Liver (tissue), 9 donors: ENCODE measurements around the gene NMS. TPM values are rescaled to one million over a fixed set of nuclear protein-coding genes. Genes with fewer than 3 reads are reported as not detected.

Source experiments
- DNase-seq: peaks from one replicate; pipeline ENCODE4 v3.0.0-alpha.2; 2017; ENCODE audit warnings: low spot score
- H3K27ac ChIP-seq, 2 donors: one replicate each; pipeline ENCODE4 v1.7.0; 2013; ENCODE audit warnings: inconsistent platforms in 2 of 2, low read length in 2 of 2, control low read depth in 1 of 2, low read depth in 1 of 2, mild to moderate bottlenecking in 1 of 2
- H3K27me3 ChIP-seq, 4 donors: one replicate each; pipeline versions ENCODE4 v1.6.1 to v1.7.0; 2013; ENCODE audit warnings: low read length in 3 of 4, inconsistent platforms in 1 of 4, mild to moderate bottlenecking in 1 of 4, moderate library complexity in 1 of 4; ENCODE audit not compliant: control insufficient read depth in 4 of 4, insufficient read depth in 4 of 4
- H3K36me3 ChIP-seq, 4 donors: one replicate each; pipeline versions ENCODE4 v1.6.1 to v1.7.0; 2013; ENCODE audit warnings: low read length in 3 of 4, mild to moderate bottlenecking in 3 of 4, low read depth in 1 of 4, moderate library complexity in 1 of 4; ENCODE audit not compliant: control insufficient read depth in 4 of 4, insufficient read depth in 3 of 4
- H3K4me1 ChIP-seq, 4 donors: one replicate each; pipeline versions ENCODE4 v1.6.1 to v1.7.0; 2013; ENCODE audit warnings: low read length in 3 of 4, mild to moderate bottlenecking in 3 of 4, moderate library complexity in 1 of 4; ENCODE audit not compliant: control insufficient read depth in 4 of 4, insufficient read depth in 4 of 4
- H3K4me3 ChIP-seq, 3 donors: one replicate each; pipeline versions ENCODE4 v1.6.1 to v1.7.0; 2013; ENCODE audit warnings: low read length in 3 of 3, control low read depth in 1 of 3, low read depth in 1 of 3, mild to moderate bottlenecking in 1 of 3
- H3K9ac ChIP-seq, 2 donors: one replicate each; pipeline ENCODE4 v1.7.0; 2013; ENCODE audit warnings: low read length in 2 of 2, mild to moderate bottlenecking in 2 of 2, moderate library complexity in 2 of 2, control low read depth in 1 of 2, low read depth in 1 of 2
- H3K9me3 ChIP-seq, 4 donors: one replicate each; pipeline versions ENCODE4 v1.6.1 to v1.7.0; 2013; ENCODE audit warnings: low read length in 3 of 4; ENCODE audit not compliant: control insufficient read depth in 4 of 4
- EGR1 ChIP-seq, 2 donors: IDR thresholded peaks; 2 replicates each; pipeline ENCODE4 v1.6.1; 2016 to 2018; ENCODE audit warnings: antibody characterized with exemption in 2 of 2, low read depth in 2 of 2
- FOXA2 ChIP-seq: IDR thresholded peaks from 2 replicates; pipeline ENCODE4 v1.6.1; 2016; ENCODE audit warnings: antibody characterized with exemption
- HNF4A ChIP-seq, 2 donors: conservative IDR thresholded peaks; 2 replicates each; pipeline ENCODE4 v1.6.1; 2016; ENCODE audit warnings: antibody characterized with exemption in 2 of 2, mild to moderate bottlenecking in 2 of 2
- HNF4G ChIP-seq: IDR thresholded peaks from 2 replicates; pipeline ENCODE4 v1.6.1; 2016; ENCODE audit warnings: antibody characterized with exemption
- JUND ChIP-seq, 2 donors: IDR thresholded peaks; 2 replicates each; pipeline ENCODE4 v1.6.1; 2016; ENCODE audit warnings: antibody characterized with exemption in 2 of 2
- MAX ChIP-seq: IDR thresholded peaks from 2 replicates; pipeline ENCODE4 v1.6.1; 2016; ENCODE audit warnings: antibody characterized with exemption
- RXRA ChIP-seq, 2 donors: IDR thresholded peaks; 2 replicates each; pipeline ENCODE4 v1.6.1; 2017 to 2018; ENCODE audit warnings: antibody characterized with exemption in 2 of 2, mild to moderate bottlenecking in 1 of 2
- SP1 ChIP-seq: IDR thresholded peaks from 2 replicates; pipeline ENCODE4 v1.6.1; 2018; ENCODE audit warnings: antibody characterized with exemption, mild to moderate bottlenecking
- TAF1 ChIP-seq: conservative IDR thresholded peaks from 2 replicates; pipeline ENCODE4 v1.6.1; 2016; ENCODE audit warnings: antibody characterized with exemption, mild to moderate bottlenecking
- WGBS: extraction: QIAGEN DNeasy Blood & Tissue Kit; methylation state at CpG from one replicate; pipeline ENCODE4 v1.1.7; 2013; 5-methylcytosine and 5-hydroxymethylcytosine counted together
- polyA plus RNA-seq, 2 donors: library from polyadenylated mRNA; stranded (reverse) in 1 of 2; unstranded in 1 of 2; fragments of 200-250 nt in 1 of 2; fragments of >200 nt in 1 of 2; fragmentation: Nextera tagmentation in 1 of 2; extraction: Ambion mirVana in 1 of 2; gene quantifications; one replicate each; pipeline versions ENCODE4 v1.2.1 to v1.2.3, GENCODE V29; 2013 to 2015
- total RNA-seq, 2 donors: library from RNA; depleted of rRNA; stranded (reverse); fragments of >200 nt; gene quantifications; one replicate each; pipeline ENCODE4 v1.2.3, GENCODE V29; 2014
- TF ChIP-seq, protein P1 (sequence below): fragments of 150-350 bp; IDR thresholded peaks from 2 replicates; pipeline ENCODE4 v1.5.1; 2017; ENCODE audit warnings: improper control_type of control experiment, low read depth, low read length; ENCODE audit not compliant: missing input control
- TF ChIP-seq, protein P2 (sequence below): IDR thresholded peaks from 2 replicates; pipeline ENCODE4 v1.6.1; 2016; ENCODE audit warnings: antibody characterized with exemption, mild to moderate bottlenecking
- donor health status: healthy.
- donor health status: healthy.
- donor health status: healthy.
- donor health status: healthy.
- donor health status: healthy.

NMS gene
- total and polyA plus RNA-seq, 4 donors: not detected

DNA sequence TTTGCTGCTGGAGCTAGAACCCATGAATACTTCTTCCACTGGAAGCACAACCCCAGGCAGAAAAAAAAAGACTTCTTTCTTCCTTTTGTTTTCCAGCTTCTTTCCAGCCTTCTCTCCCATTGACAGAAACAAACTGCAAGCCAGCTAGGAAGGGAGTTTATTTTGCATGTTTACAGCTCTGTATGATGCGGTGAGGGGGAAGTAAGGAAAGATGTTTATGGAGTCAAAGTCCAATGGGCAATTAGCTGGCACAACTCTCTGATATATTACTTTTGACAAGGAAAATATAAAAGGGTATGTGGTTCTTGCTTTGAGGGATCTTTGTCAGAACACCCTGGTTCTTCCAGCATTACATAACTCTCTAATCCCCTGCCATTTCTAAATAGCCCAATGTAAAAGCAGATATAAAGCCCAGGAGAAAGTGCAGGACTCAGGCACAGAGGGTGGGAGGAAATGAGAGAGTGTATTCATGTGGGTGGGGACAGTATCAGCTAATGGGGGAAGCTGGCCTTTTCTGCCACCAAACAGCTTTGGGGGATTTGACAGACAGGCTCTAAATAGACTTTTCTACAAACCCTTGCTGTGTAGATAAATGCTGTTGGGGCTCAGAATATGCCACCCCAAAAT lies 9.3 kb upstream of the NMS start:
- Histone ChIP-seq H3K4me1 (no peaks in the 10 kb centered on the region), H3K4me3 (no peak overlapping the region), H3K9ac (no peak overlapping the region), H3K27me3 (peaks cover 0 to 6% (median 0%) of the 10 kb centered on the region in 4 donors), H3K9me3 (peaks cover 0 to 1% (median 0%) of the 10 kb centered on the region in 4 donors), H3K36me3 (no peaks in the 10 kb centered on the region), H3K27ac (no peak overlapping the region)
- no peak for TF ChIP-seq FOXA2
- TF ChIP-seq, protein P1, sequence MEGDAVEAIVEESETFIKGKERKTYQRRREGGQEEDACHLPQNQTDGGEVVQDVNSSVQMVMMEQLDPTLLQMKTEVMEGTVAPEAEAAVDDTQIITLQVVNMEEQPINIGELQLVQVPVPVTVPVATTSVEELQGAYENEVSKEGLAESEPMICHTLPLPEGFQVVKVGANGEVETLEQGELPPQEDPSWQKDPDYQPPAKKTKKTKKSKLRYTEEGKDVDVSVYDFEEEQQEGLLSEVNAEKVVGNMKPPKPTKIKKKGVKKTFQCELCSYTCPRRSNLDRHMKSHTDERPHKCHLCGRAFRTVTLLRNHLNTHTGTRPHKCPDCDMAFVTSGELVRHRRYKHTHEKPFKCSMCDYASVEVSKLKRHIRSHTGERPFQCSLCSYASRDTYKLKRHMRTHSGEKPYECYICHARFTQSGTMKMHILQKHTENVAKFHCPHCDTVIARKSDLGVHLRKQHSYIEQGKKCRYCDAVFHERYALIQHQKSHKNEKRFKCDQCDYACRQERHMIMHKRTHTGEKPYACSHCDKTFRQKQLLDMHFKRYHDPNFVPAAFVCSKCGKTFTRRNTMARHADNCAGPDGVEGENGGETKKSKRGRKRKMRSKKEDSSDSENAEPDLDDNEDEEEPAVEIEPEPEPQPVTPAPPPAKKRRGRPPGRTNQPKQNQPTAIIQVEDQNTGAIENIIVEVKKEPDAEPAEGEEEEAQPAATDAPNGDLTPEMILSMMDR: no peak
- no peak for TF ChIP-seq SP1
- no peak for TF ChIP-seq HNF4A (conservative IDR thresholded peaks at IDR 0.05)
- TF ChIP-seq TAF1: no peak
- TF ChIP-seq HNF4G: no peak
- TF ChIP-seq MAX: no peak
- TF ChIP-seq, protein P2, sequence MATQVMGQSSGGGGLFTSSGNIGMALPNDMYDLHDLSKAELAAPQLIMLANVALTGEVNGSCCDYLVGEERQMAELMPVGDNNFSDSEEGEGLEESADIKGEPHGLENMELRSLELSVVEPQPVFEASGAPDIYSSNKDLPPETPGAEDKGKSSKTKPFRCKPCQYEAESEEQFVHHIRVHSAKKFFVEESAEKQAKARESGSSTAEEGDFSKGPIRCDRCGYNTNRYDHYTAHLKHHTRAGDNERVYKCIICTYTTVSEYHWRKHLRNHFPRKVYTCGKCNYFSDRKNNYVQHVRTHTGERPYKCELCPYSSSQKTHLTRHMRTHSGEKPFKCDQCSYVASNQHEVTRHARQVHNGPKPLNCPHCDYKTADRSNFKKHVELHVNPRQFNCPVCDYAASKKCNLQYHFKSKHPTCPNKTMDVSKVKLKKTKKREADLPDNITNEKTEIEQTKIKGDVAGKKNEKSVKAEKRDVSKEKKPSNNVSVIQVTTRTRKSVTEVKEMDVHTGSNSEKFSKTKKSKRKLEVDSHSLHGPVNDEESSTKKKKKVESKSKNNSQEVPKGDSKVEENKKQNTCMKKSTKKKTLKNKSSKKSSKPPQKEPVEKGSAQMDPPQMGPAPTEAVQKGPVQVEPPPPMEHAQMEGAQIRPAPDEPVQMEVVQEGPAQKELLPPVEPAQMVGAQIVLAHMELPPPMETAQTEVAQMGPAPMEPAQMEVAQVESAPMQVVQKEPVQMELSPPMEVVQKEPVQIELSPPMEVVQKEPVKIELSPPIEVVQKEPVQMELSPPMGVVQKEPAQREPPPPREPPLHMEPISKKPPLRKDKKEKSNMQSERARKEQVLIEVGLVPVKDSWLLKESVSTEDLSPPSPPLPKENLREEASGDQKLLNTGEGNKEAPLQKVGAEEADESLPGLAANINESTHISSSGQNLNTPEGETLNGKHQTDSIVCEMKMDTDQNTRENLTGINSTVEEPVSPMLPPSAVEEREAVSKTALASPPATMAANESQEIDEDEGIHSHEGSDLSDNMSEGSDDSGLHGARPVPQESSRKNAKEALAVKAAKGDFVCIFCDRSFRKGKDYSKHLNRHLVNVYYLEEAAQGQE: no peak
- no peak for TF ChIP-seq RXRA (IDR thresholded peaks at IDR 0.05)
- no peak for TF ChIP-seq EGR1 (IDR thresholded peaks at IDR 0.05; ENCODE audit: low read depth in 2 of 2)
- no peak for TF ChIP-seq JUND (IDR thresholded peaks at IDR 0.05)
- DNase-seq: no peak
- WGBS: 65% methylated on average over 1 of the region's 1 CpG

DNA sequence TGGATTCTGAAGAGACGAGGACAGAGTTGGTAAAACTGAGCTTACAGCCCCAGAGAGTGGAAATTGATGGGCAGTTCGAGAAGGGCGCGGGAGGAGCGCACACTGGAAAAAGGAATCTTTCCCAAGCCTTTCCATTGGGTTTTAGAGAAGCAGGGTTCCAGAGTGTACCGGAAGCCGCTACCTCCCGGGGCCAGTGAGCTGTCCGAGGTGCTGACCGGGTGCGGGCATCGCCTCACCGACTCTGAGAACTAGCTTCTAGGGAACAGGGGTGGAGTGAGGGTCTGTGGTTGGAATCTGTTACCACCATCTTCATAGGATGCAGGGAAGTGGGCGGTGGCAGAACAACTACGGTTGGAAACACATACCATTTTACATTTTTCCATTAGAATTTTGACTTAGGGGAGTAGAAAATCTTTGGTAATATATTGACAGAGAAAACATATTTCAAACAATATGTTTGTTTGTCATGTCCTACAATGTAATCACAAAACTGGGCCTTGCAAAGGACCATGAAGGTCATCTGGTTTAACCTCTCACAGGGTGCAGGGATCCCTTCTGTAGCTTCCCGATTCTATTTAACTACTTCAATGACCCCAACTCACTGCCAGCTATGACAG lies 724 bp downstream of the NMS start:
- Histone ChIP-seq H3K36me3 (no peaks in the 10 kb centered on the region), H3K9me3 (peaks cover 0 to 3% (median 0%) of the 10 kb centered on the region in 4 donors), H3K27me3 (peaks cover 0 to 6% (median under 1%) of the 10 kb centered on the region in 4 donors), H3K9ac (no peak overlapping the region), H3K4me3 (no peak overlapping the region), H3K27ac (no peak overlapping the region), H3K4me1 (no peaks in the 10 kb centered on the region)
- TF ChIP-seq, protein P2: peak; percentile 98
- no peak for TF ChIP-seq TAF1
- WGBS: 20% methylated on average over 16 of the region's 16 CpGs
- DNase-seq: peak; percentile 50
